Stromal cell of bone marrow (primary cell): ENCODE measurements around the gene CDH2.

Experiments used
- DNase-seq: peaks from one replicate; pipeline ENCODE4 v3.0.0-alpha.2; 2012; ENCODE audit warnings: low read depth

CDH2 gene

GRCh38 chr18:27901424-27902226 is 275.3 kb downstream of the CDH2 start:
- DNase-seq = no peak
